Measurements from ENCODE around the gene RNF213.
"Not testable (repeated sequence)": the region's sequence is repeated elsewhere in the genome, so short reads cannot be mapped to it uniquely, and the experiment has no call there.

Gene RNF213

GRCh38 chr17:80295559-80295958, 34.9 kb downstream of the RNF213 start:
- Histone ChIP-seq H3K4me3 (ENCODE audit: low read length) (no peak overlapping the region), H3K9ac (ENCODE audit: low read length) (no peak overlapping the region), H3K27ac (ENCODE audit: low read depth, low read length) (no peak overlapping the region), H3K4me1 (ENCODE audit: control insufficient read depth, insufficient read depth, low read length) (no peaks in the 10 kb centered on the region), H3K36me3 (ENCODE audit: control insufficient read depth, insufficient read depth, low read length) (peaks cover 58% of the 10 kb centered on the region), H3K27me3 (ENCODE audit: control insufficient read depth, insufficient read depth, low read length) (no peaks in the 10 kb centered on the region)

GRCh38 chr17:80296221-80296620, 35.6 kb downstream of the RNF213 start:
- H3K27me3 ChIP-seq (ENCODE audit: control insufficient read depth, insufficient read depth, low read length): no peaks in the 10 kb centered on the region
- no peak overlapping the region for H3K4me3 ChIP-seq (ENCODE audit: low read length)
- no peak overlapping the region for H3K9ac ChIP-seq (ENCODE audit: low read length)
- no peaks in the 10 kb centered on the region for H3K4me1 ChIP-seq (ENCODE audit: control insufficient read depth, insufficient read depth, low read length)
- no peak overlapping the region for H3K27ac ChIP-seq (ENCODE audit: low read depth, low read length)
- H3K36me3 ChIP-seq (ENCODE audit: control insufficient read depth, insufficient read depth, low read length): peaks cover 55% of the 10 kb centered on the region

GRCh38 chr17:80297996-80298560, 37.4 kb downstream of the RNF213 start:
- peaks cover 51% of the 10 kb centered on the region for H3K36me3 ChIP-seq (ENCODE audit: control insufficient read depth, insufficient read depth, low read length)

GRCh38 chr17:80299350-80300100, 38.9 kb downstream of the RNF213 start:
- H3K27me3 ChIP-seq (ENCODE audit: control insufficient read depth, insufficient read depth, low read length); H3K27ac ChIP-seq (ENCODE audit: low read depth, low read length); H3K4me1 ChIP-seq (ENCODE audit: control insufficient read depth, insufficient read depth, low read length); H3K9ac ChIP-seq (ENCODE audit: low read length); H3K4me3 ChIP-seq (ENCODE audit: low read length): not testable (repeated sequence)
- H3K36me3 ChIP-seq (ENCODE audit: control insufficient read depth, insufficient read depth, low read length): peaks cover 54% of the 10 kb centered on the region

More at GRCh38 chr17:80297996-80298560, 37.4 kb downstream of the RNF213 start:
- Histone ChIP-seq H3K4me1 (ENCODE audit: control insufficient read depth, insufficient read depth, low read length) (no peaks in the 10 kb centered on the region), H3K9ac (ENCODE audit: low read length) (no peak overlapping the region), H3K4me3 (ENCODE audit: low read length) (no peak overlapping the region), H3K27ac (ENCODE audit: low read depth, low read length) (no peak overlapping the region), H3K27me3 (ENCODE audit: control insufficient read depth, insufficient read depth, low read length) (no peaks in the 10 kb centered on the region)

GRCh38 chr17:80300756-80301155, 40.1 kb downstream of the RNF213 start:
- H3K9ac ChIP-seq (ENCODE audit: low read length); H3K4me1 ChIP-seq (ENCODE audit: control insufficient read depth, insufficient read depth, low read length); H3K27ac ChIP-seq (ENCODE audit: low read depth, low read length); H3K4me3 ChIP-seq (ENCODE audit: low read length); H3K27me3 ChIP-seq (ENCODE audit: control insufficient read depth, insufficient read depth, low read length): not testable (repeated sequence)
- peaks cover 46% of the 10 kb centered on the region for H3K36me3 ChIP-seq (ENCODE audit: control insufficient read depth, insufficient read depth, low read length)

DNA sequence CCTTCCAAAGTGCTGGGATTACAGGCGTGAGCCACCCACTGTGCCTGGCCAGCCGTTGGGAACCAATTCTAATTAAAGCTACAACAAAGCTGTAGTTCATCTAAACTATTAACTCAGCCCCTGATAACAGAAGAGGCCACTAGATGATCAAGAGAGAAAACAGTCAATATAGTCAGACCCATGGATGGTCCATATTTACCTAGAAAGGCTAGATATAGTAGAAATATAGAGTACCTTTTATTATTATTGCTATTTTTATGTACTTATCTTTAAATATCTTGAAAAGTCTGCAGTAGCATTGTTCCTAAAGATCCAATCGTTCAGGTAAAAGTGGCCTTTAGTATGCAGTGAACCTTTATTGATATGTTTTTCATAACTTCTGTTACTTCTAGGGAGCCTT, 43.2 kb downstream of the RNF213 start:
- no peak overlapping the region for H3K27ac ChIP-seq (ENCODE audit: low read depth, low read length)
- no peak overlapping the region for H3K4me3 ChIP-seq (ENCODE audit: low read length)
- no peaks in the 10 kb centered on the region for H3K27me3 ChIP-seq (ENCODE audit: control insufficient read depth, insufficient read depth, low read length)
- H3K9ac ChIP-seq (ENCODE audit: low read length): no peak overlapping the region
- H3K4me1 ChIP-seq (ENCODE audit: control insufficient read depth, insufficient read depth, low read length): no peaks in the 10 kb centered on the region
- H3K36me3 ChIP-seq (ENCODE audit: control insufficient read depth, insufficient read depth, low read length): peaks cover 43% of the 10 kb centered on the region

GRCh38 chr17:80307994-80308691, 47.5 kb downstream of the RNF213 start:
- Histone ChIP-seq H3K4me1 (ENCODE audit: control insufficient read depth, insufficient read depth, low read length) (no peaks in the 10 kb centered on the region), H3K36me3 (ENCODE audit: control insufficient read depth, insufficient read depth, low read length) (peaks cover 52% of the 10 kb centered on the region), H3K4me3 (ENCODE audit: low read length) (no peak overlapping the region), H3K27me3 (ENCODE audit: control insufficient read depth, insufficient read depth, low read length) (no peaks in the 10 kb centered on the region), H3K9ac (ENCODE audit: low read length) (no peak overlapping the region), H3K27ac (ENCODE audit: low read depth, low read length) (no peak overlapping the region)

DNA sequence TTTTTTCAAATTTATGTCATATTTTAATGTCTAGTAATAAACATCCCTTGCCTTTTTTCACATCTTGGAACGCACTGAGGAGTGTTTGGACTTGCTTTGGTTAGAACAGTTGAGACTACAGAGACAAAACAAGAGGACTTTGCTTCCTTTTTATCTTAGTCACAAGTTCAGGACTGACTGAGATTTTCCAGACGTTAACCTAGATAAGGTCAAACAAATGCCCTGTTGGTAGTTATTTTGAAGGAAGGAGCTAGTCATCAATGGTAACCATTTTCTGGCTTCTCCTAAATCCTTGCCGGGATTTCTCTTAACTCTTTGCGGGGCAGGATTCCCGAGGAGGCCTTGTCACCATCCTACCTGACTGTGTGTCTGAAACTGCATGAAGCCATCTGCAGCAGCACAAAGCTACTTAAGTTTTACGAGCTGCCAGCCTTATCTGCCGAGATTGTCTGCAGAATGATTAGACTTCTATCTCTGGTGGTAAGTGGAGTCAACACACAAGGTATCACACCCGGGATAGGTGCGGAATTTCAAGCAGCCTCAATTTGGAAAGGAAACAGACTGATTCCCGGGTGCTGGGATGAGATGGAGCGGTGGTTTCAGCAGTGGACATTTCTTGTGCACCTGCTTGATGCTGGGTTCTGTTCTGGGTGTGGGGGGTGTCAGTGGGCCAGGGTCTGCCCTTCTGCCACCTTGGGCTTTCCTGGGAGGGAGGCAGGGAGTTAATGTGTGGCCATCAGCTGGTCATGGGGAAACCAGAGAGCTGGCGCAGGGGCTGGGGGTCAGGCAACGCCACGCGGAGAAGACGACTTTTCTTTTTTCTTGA, 48.3 kb downstream of the RNF213 start:
- H3K27me3 ChIP-seq (ENCODE audit: control insufficient read depth, insufficient read depth, low read length): no peaks in the 10 kb centered on the region
- no peak overlapping the region for H3K4me3 ChIP-seq (ENCODE audit: low read length)
- H3K36me3 ChIP-seq (ENCODE audit: control insufficient read depth, insufficient read depth, low read length): peaks cover 54% of the 10 kb centered on the region
- H3K9ac ChIP-seq (ENCODE audit: low read length): no peak overlapping the region
- no peaks in the 10 kb centered on the region for H3K4me1 ChIP-seq (ENCODE audit: control insufficient read depth, insufficient read depth, low read length)
- no peak overlapping the region for H3K27ac ChIP-seq (ENCODE audit: low read depth, low read length)

GRCh38 chr17:80311216-80311827, 50.7 kb downstream of the RNF213 start:
- Histone ChIP-seq H3K4me3 (ENCODE audit: low read length) (no peak overlapping the region), H3K36me3 (ENCODE audit: control insufficient read depth, insufficient read depth, low read length) (peaks cover 46% of the 10 kb centered on the region), H3K27ac (ENCODE audit: low read depth, low read length) (no peak overlapping the region), H3K4me1 (ENCODE audit: control insufficient read depth, insufficient read depth, low read length) (no peaks in the 10 kb centered on the region), H3K9ac (ENCODE audit: low read length) (no peak overlapping the region), H3K27me3 (ENCODE audit: control insufficient read depth, insufficient read depth, low read length) (no peaks in the 10 kb centered on the region)

DNA sequence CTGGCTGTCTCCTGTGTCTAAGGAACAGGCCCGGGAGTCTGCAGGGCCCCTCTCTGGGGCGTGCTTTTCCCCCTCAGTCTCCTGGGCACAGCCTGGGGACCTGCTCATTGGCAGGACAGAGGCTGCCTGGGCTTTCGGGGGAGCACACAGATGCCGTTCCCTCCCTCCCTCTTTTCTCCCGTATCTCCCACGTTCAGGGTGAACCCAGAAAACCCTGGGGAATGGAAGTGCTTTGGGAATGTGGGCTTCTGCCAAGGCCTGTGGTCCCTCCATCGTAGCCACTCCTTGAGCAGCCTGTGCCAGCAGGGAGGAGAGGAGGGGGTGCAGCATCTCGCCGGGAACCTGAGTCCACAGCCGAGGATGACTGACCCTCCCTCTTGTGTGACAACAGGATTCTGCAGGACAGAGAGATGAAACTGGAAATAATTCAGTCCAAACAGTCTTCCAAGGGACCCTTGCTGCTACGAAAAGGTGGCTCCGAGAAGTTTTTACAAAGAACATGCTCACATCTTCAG, 52.0 kb downstream of the RNF213 start:
- no peak overlapping the region for H3K4me3 ChIP-seq (ENCODE audit: low read length)
- no peaks in the 10 kb centered on the region for H3K27me3 ChIP-seq (ENCODE audit: control insufficient read depth, insufficient read depth, low read length)
- H3K9ac ChIP-seq (ENCODE audit: low read length): no peak overlapping the region
- no peak overlapping the region for H3K27ac ChIP-seq (ENCODE audit: low read depth, low read length)
- H3K36me3 ChIP-seq (ENCODE audit: control insufficient read depth, insufficient read depth, low read length): peaks cover 47% of the 10 kb centered on the region
- peaks cover 2% of the 10 kb centered on the region for H3K4me1 ChIP-seq (ENCODE audit: control insufficient read depth, insufficient read depth, low read length)

DNA sequence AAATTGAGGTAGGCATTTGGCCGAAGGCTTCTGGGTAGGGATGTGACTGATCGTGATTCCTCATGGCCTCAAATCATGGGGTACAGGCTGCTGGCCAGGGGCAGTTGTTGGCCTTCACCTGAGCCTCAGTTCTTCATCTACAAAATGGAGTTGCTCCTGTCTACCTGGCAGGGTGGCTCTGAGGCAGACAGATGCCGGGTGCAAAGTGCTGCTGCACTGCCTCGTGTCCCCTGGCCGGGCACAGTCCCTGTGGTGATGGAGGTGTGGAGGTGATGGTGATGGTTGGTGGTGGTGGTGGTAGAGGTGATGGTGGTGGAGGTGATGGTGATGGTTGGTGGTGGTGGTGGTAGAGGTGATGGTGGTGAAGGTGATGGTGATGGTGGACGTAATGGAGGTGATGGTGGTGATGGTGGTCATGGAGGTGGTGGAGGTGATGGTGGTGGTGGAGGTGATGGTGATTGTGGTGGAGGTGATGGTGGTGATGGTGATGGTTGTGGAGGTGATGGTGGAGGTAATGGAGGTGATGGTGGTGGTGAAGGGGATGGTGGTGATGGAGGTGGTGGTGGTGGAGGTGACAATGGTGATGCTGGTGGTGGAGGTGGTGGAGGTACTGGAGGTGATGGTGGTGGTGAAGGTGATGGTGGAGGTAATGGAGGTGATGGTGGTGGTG, 52.6 kb downstream of the RNF213 start:
- H3K36me3 ChIP-seq (ENCODE audit: control insufficient read depth, insufficient read depth, low read length): peaks cover 49% of the 10 kb centered on the region
- H3K27ac ChIP-seq (ENCODE audit: low read depth, low read length): no peak overlapping the region

More for the DNA sequence above, 52.6 kb downstream of the RNF213 start:
- Histone ChIP-seq H3K27me3 (ENCODE audit: control insufficient read depth, insufficient read depth, low read length) (no peaks in the 10 kb centered on the region), H3K9ac (ENCODE audit: low read length) (no peak overlapping the region), H3K4me3 (ENCODE audit: low read length) (no peak overlapping the region), H3K4me1 (ENCODE audit: control insufficient read depth, insufficient read depth, low read length) (peaks cover 4% of the 10 kb centered on the region)

All from rectal smooth muscle tissue (tissue), 1 donor.